Articular chondrocyte of knee joint (primary cell): ENCODE results near the gene RTN4R. TPM values are rescaled to one million over a fixed set of nuclear protein-coding genes. Genes with fewer than 3 reads are reported as not detected.

Experiments
- small RNA-seq: library from RNA; depleted of rRNA; stranded (forward); fragments of <200 nt; gene quantifications from one replicate; pipeline ENCODE3, GENCODE V24; 2012
- total RNA-seq: library from RNA; depleted of rRNA; stranded (reverse); fragments of >200 nt; gene quantifications from 2 replicates; pipeline ENCODE4 v1.2.3, GENCODE V29; 2012

The RTN4R gene
- total RNA-seq: 0.22 and 0.26 TPM in 2 replicates

GRCh38 chr22:20268279-20269012, at the start of gene RTN4R:
TSS of gene RTN4R (minus strand) at chr22:20268318. CDS start at chr22:20268092, 226 bp downstream.

Small RNAs within 50 kb of the gene (small RNA-seq; reads per million reads assigned to genes)
- gene MIR1286: not detected

Other genes starting within 250 kb of the RTN4R start
- 44.9 and 51.9 TPM in 2 replicates for gene TANGO2, start 247.2 kb downstream of the RTN4R start, total RNA-seq
- gene DGCR8, start 188.1 kb downstream of the RTN4R start, total RNA-seq: 23.0 and 28.5 TPM in 2 replicates
- gene RANBP1, start 152.2 kb downstream of the RTN4R start, total RNA-seq: 117 and 128 TPM in 2 replicates
- 30.1 and 30.6 TPM in 2 replicates for gene TRMT2A, start 151.1 kb downstream of the RTN4R start, total RNA-seq
- gene ZDHHC8, start 136.5 kb downstream of the RTN4R start, total RNA-seq: 10.6 and 12.5 TPM in 2 replicates
- 0.65 and 1.3 TPM in 2 replicates for gene CCDC188, start 117.3 kb downstream of the RTN4R start, total RNA-seq
- 48.0 and 54.7 TPM in 2 replicates for gene DGCR6L, start 51.7 kb upstream of the RTN4R start, total RNA-seq
- 6.5 and 7.8 TPM in 2 replicates for gene ZNF74, start 125.8 kb upstream of the RTN4R start, total RNA-seq
- 19.0 and 22.7 TPM in 2 replicates for gene SCARF2, start 169.5 kb upstream of the RTN4R start, total RNA-seq
- gene KLHL22, start 227.5 kb upstream of the RTN4R start, total RNA-seq: 37.8 and 38.4 TPM in 2 replicates
- gene MED15, start 239.3 kb upstream of the RTN4R start, total RNA-seq: 44.5 and 53.8 TPM in 2 replicates